DMS53 treated with DMSO at 0.1 percent for 48 hours (cell line): Measurements from ENCODE around the gene CYP19A1.

Experiments used
- DNase-seq: peaks from one replicate; lab custom pipeline; 2025; ENCODE audit not compliant: unreplicated experiment; lab: John Stamatoyannopoulos, UW

CYP19A1 gene

GRCh38 chr15:51363383-51363782 is 25.0 kb upstream of the CYP19A1 start:
- DNase-seq, result no peak

GRCh38 chr15:51359981-51360380 is 21.6 kb upstream of the CYP19A1 start:
- no peak for DNase-seq

- no peak for DNase-seq
These were observed 18.6 kb upstream of the CYP19A1 start for GRCh38 chr15:51356983-51357382.

GRCh38 chr15:51356147-51356546 is 17.8 kb upstream of the CYP19A1 start:
- DNase-seq, result no peak

GRCh38 chr15:51355096-51355495 is 16.7 kb upstream of the CYP19A1 start:
- no peak for DNase-seq

- no peak for DNase-seq
These were observed 15.6 kb upstream of the CYP19A1 start for GRCh38 chr15:51353976-51354375.

GRCh38 chr15:51350723-51351122 is 12.3 kb upstream of the CYP19A1 start:
- no peak for DNase-seq

- DNase-seq, result no peak
These were observed 10.9 kb upstream of the CYP19A1 start for GRCh38 chr15:51349156-51349844.

- DNase-seq, result no peak
These were observed 10.3 kb upstream of the CYP19A1 start for GRCh38 chr15:51348688-51349087.

- DNase-seq, result no peak
These were observed 7.7 kb upstream of the CYP19A1 start for GRCh38 chr15:51346136-51346535.

GRCh38 chr15:51343466-51343865 is 5.1 kb upstream of the CYP19A1 start:
- DNase-seq, result no peak

GRCh38 chr15:51342227-51342999 is 4.0 kb upstream of the CYP19A1 start:
- DNase-seq, result no peak

GRCh38 chr15:51341366-51342226 is 3.2 kb upstream of the CYP19A1 start, which contains the start of gene GLDN:
Gene GLDN, plus strand, starts transcription at chr15:51341655. Its CDS starts 30 bp downstream, at chr15:51341685.
- DNase-seq, result no peak

GRCh38 chr15:51335538-51336410 is 2.6 kb downstream of the CYP19A1 start:
- DNase-seq, result no peak

GRCh38 chr15:51335087-51335486 is 3.3 kb downstream of the CYP19A1 start:
- DNase-seq, result no peak

- DNase-seq, result no peak
These were observed 4.4 kb downstream of the CYP19A1 start for GRCh38 chr15:51334011-51334451.

GRCh38 chr15:51333571-51333970 is 4.8 kb downstream of the CYP19A1 start:
- DNase-seq, result no peak

GRCh38 chr15:51332206-51333147 is 5.9 kb downstream of the CYP19A1 start:
- no peak for DNase-seq

- no peak for DNase-seq
These were observed 7.3 kb downstream of the CYP19A1 start for GRCh38 chr15:51331141-51331540.
